ENCODE results near the gene FBH1. TPM values are rescaled to one million over a fixed set of nuclear protein-coding genes. Genes with fewer than 3 reads are reported as not detected.
A peak's percentile ranks its signal among the peaks of the same experiment; 100 is the strongest.

FBH1 gene
- total RNA-seq, 6 experiments from 2014 or later, result 30.8 to 38.6 (median 35.8) TPM

DNA sequence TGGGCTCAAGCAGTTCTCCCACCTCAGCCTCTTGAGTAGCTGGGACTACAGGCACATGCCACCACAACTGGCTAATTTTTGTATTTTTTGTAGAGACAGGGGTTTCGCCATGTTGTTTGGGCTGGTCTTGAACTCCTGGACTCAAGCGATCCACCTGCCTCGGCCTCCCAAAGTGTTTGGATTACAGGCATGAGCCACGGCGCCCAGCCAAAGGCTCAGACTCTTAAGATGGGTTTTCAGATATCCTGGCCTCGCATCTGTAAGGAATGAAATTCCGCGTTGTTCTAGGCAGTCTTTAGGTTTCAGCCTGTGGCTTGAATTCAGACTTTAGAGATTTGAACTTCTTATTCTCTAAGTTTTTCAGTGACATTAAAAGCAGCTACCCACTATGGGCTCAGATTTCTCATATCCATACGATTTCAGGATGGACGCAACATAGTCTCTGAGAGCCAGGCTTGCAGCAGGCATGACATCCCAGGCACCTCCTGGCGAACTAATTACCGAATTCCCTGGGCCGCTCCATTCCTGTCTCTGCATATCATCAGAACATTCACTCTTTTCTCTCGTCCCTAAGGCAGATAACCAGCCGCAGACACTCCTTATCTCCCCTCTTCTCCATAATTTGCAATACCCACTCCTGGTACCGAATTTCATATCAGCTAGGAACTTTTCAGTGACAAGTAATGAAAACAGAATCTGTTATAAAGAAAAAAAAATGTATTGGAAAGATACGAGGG is 57.6 kb downstream of the FBH1 start:
- WGBS (ENCODE audit: insufficient coverage, low coverage, low lambda C conversion rate, missing lambda C conversion rate), result 84% methylated on average over 14 of the region's 17 CpGs
- DNase-seq (no peak), ATAC-seq (no peak)
- intact Hi-C loops (cut with DNase I), result no loop called here
- no peak for TF ChIP-seq POLR2A (IDR thresholded peaks at IDR 0.05)
- TF ChIP-seq, protein P1, sequence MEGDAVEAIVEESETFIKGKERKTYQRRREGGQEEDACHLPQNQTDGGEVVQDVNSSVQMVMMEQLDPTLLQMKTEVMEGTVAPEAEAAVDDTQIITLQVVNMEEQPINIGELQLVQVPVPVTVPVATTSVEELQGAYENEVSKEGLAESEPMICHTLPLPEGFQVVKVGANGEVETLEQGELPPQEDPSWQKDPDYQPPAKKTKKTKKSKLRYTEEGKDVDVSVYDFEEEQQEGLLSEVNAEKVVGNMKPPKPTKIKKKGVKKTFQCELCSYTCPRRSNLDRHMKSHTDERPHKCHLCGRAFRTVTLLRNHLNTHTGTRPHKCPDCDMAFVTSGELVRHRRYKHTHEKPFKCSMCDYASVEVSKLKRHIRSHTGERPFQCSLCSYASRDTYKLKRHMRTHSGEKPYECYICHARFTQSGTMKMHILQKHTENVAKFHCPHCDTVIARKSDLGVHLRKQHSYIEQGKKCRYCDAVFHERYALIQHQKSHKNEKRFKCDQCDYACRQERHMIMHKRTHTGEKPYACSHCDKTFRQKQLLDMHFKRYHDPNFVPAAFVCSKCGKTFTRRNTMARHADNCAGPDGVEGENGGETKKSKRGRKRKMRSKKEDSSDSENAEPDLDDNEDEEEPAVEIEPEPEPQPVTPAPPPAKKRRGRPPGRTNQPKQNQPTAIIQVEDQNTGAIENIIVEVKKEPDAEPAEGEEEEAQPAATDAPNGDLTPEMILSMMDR (IDR thresholded peaks at IDR 0.05), result no peak
- Histone ChIP-seq H3K27me3 (no peaks in the 10 kb centered on the region), H3K27ac (no peak overlapping the region), H3K4me3 (no peak overlapping the region), H3K4me1 (peaks cover 0 to 21% (median 6%) of the 10 kb centered on the region in 4 donors), H3K9me3 (no peaks in the 10 kb centered on the region), H3K36me3 (peaks cover 0 to 4% (median under 1%) of the 10 kb centered on the region in 4 donors)

DNA sequence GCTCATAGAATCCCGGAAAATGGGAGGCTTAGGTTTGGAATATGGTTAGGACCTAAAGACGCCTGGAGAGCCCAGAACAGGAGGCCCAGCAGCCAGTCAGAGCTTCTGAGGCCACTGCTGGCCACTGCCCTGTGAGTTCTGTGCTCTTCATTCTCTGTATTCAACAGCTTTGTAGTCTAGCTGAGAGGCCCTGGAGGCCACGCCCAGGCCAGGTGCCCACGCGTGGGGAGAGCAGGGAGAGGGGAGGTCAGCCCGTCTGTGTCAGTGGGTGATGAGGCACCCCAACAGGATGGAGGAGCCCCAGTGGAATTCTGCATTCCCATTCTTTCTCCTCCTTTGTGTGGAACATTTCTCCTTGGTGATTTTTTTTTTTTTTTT is 58.2 kb downstream of the FBH1 start:
- H3K36me3 ChIP-seq, result peaks cover 0 to 7% (median 3%) of the 10 kb centered on the region in 4 donors
- peak in 1 of 3 donors; percentile 5 for DNase-seq
- H3K27ac ChIP-seq, result no peak overlapping the region
- WGBS (ENCODE audit: insufficient coverage, low coverage, low lambda C conversion rate, missing lambda C conversion rate), result 79% methylated on average over 4 of the region's 6 CpGs
- peaks cover 0 to 21% (median 6%) of the 10 kb centered on the region in 4 donors for H3K4me1 ChIP-seq
- intact Hi-C loops (cut with DNase I), result no loop called here
- ATAC-seq, result no peak
- H3K9me3 ChIP-seq, result no peaks in the 10 kb centered on the region
- no peaks in the 10 kb centered on the region for H3K27me3 ChIP-seq
- no peak overlapping the region for H3K4me3 ChIP-seq
- TF ChIP-seq, protein P1 (IDR thresholded peaks at IDR 0.05), result no peak
- no peak for TF ChIP-seq POLR2A (IDR thresholded peaks at IDR 0.05)

- TF ChIP-seq, protein P1 (IDR thresholded peaks at IDR 0.05), result peak; percentile 43 to 67 (median 54)
- TF ChIP-seq POLR2A (IDR thresholded peaks at IDR 0.05), result no peak
- 50% methylated on average over 14 of the region's 14 CpGs for WGBS (ENCODE audit: insufficient coverage, low coverage, low lambda C conversion rate, missing lambda C conversion rate)
- Histone ChIP-seq H3K4me1 (peaks cover 0 to 17% (median 6%) of the 10 kb centered on the region in 4 donors), H3K9me3 (no peaks in the 10 kb centered on the region), H3K4me3 (no peak overlapping the region), H3K36me3 (peaks cover 0 to 9% (median 3%) of the 10 kb centered on the region in 4 donors), H3K27ac (peak overlapping the region; percentile 39 to 83 (median 62)), H3K27me3 (no peaks in the 10 kb centered on the region)
- ATAC-seq (peak; percentile 47 to 73 (median 59)), DNase-seq (peak; percentile 74 to 79 (median 74))
- intact Hi-C loops (cut with DNase I), result no loop called here
Observed at GRCh38 chr10:5949009-5949759, 59.1 kb downstream of the FBH1 start.

GRCh38 chr10:5951167-5951711 is 61.2 kb downstream of the FBH1 start:
- intact Hi-C loops (cut with DNase I), result no loop called here
- Histone ChIP-seq H3K36me3 (peaks cover 0 to 16% (median 3%) of the 10 kb centered on the region in 4 donors), H3K9me3 (no peaks in the 10 kb centered on the region), H3K27ac (peak overlapping the region; percentile 60 to 83 (median 62)), H3K4me3 (no peak overlapping the region), H3K4me1 (peaks cover 0 to 17% (median 6%) of the 10 kb centered on the region in 4 donors), H3K27me3 (no peaks in the 10 kb centered on the region)
- DNase-seq (peak in 2 of 3 donors; percentile 39 to 55), ATAC-seq (peak; percentile 70 to 75 (median 74))
- TF ChIP-seq POLR2A (IDR thresholded peaks at IDR 0.05), result no peak
- TF ChIP-seq, protein P1 (IDR thresholded peaks at IDR 0.05), result no peak
- WGBS (ENCODE audit: insufficient coverage, low coverage, low lambda C conversion rate, missing lambda C conversion rate), result 69% methylated on average over 6 of the region's 7 CpGs

Data from right lobe of liver (tissue), 6 donors.